Glutamatergic neuron (in vitro differentiated cells): ENCODE results near the gene MROH2B. TPM values are rescaled to one million over a fixed set of nuclear protein-coding genes. Genes with fewer than 3 reads are reported as not detected.

Experiments used
- DNase-seq: peaks from one replicate; pipeline ENCODE4 v3.0.0; 2022
- H3K27ac Mint-ChIP-seq: one replicate; pipeline ENCODE4 v1.8.0; 2020; ENCODE audit warnings: mild to moderate bottlenecking, mixed read lengths, inconsistent platforms; ENCODE audit not compliant: unreplicated experiment
- H3K27me3 Mint-ChIP-seq: one replicate; pipeline ENCODE4 v1.8.0; 2020; ENCODE audit warnings: mild to moderate bottlenecking, moderate library complexity, mixed read lengths, inconsistent platforms; ENCODE audit not compliant: unreplicated experiment
- H3K36me3 Mint-ChIP-seq: one replicate; pipeline ENCODE4 v1.8.0; 2020; ENCODE audit warnings: mild to moderate bottlenecking, mixed read lengths, inconsistent platforms; ENCODE audit not compliant: unreplicated experiment
- H3K4me1 Mint-ChIP-seq: one replicate; pipeline ENCODE4 v1.8.0; 2020; ENCODE audit warnings: mild to moderate bottlenecking, low read depth, mixed read lengths, inconsistent platforms; ENCODE audit not compliant: unreplicated experiment
- H3K4me3 Mint-ChIP-seq: one replicate; pipeline ENCODE4 v1.8.0; 2020; ENCODE audit warnings: mild to moderate bottlenecking, mixed read lengths, inconsistent platforms; ENCODE audit not compliant: unreplicated experiment
- H3K9me3 Mint-ChIP-seq: one replicate; pipeline ENCODE4 v1.8.0; 2020; ENCODE audit warnings: mild to moderate bottlenecking, moderate library complexity, mixed read lengths, inconsistent platforms; ENCODE audit not compliant: unreplicated experiment
- CTCF ChIP-seq: fragments of 200-600 bp; sonication (generic); IDR thresholded peaks from one replicate; pipeline ENCODE4 v1.5.0; 2021; ENCODE audit not compliant: partially characterized antibody, unreplicated experiment
- total RNA-seq: library from RNA; stranded (reverse); fragmentation: NEBNext Ultra II Directional; extraction: Animal tissue kit (Norgen Biotek cat#: 25700); gene quantifications from one replicate; pipeline ENCODE4 v1.2.1, GENCODE V29; 2021; ENCODE audit not compliant: unreplicated experiment

Gene MROH2B
- total RNA-seq, 1 donor from 2014 or later: not detected

DNA sequence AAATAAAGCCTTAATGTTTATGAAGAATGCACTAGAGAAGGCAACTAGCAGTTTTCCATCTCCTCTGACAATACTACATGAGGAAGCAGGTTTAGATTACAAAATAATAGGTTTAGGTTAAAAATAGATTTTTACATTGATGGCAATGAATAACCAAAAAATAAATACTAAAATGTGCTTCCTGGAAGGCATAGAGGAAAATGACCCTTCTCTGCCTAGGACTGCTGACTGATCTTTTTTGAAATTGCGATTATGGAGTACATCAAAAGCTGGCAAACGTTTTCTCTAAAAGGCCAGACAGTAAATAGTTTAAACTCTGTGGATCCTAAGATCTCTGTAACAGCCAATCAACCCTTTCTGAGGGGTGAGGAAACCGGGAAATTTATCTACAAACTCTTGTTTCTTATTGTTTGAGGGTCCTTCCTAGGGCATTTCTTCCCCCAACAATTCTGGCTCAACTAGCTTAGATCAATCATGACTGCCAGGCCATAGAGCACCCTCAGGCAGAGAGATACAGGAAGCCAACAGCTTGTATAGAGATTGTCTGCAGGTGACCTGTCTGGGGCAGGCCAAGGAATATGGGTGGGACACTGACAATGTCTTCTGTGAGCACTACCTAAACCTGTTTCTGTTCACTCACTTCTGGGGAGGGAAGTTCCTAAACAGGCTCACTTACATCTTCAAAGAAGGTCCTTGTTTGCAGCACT lies 67.3 kb downstream of the MROH2B start:
- peaks cover 4% of the 10 kb centered on the region for H3K4me1 Mint-ChIP-seq
- H3K9me3 Mint-ChIP-seq: no peaks in the 10 kb centered on the region
- H3K36me3 Mint-ChIP-seq: no peaks in the 10 kb centered on the region
- no peak overlapping the region for H3K27ac Mint-ChIP-seq
- no peak overlapping the region for H3K4me3 Mint-ChIP-seq
- no peak for DNase-seq
- H3K27me3 Mint-ChIP-seq: no peaks in the 10 kb centered on the region
- no peak for TF ChIP-seq CTCF

GRCh38 chr5:40999966-41000365 lies 71.2 kb downstream of the MROH2B start:
- Mint-ChIP-seq H3K9me3 (no peaks in the 10 kb centered on the region), H3K27ac (no peak overlapping the region)

GRCh38 chr5:40999142-40999541 lies 72.0 kb downstream of the MROH2B start:
- H3K9me3 Mint-ChIP-seq: no peaks in the 10 kb centered on the region
- H3K36me3 Mint-ChIP-seq: no peaks in the 10 kb centered on the region
- no peak for TF ChIP-seq CTCF
- no peaks in the 10 kb centered on the region for H3K4me1 Mint-ChIP-seq
- H3K4me3 Mint-ChIP-seq: no peak overlapping the region
- no peaks in the 10 kb centered on the region for H3K27me3 Mint-ChIP-seq
- no peak for DNase-seq
- no peak overlapping the region for H3K27ac Mint-ChIP-seq

More at GRCh38 chr5:40999966-41000365, 71.2 kb downstream of the MROH2B start:
- Mint-ChIP-seq H3K4me1 (no peaks in the 10 kb centered on the region), H3K27me3 (no peaks in the 10 kb centered on the region), H3K36me3 (no peaks in the 10 kb centered on the region), H3K4me3 (no peak overlapping the region)
- TF ChIP-seq CTCF: no peak
- no peak for DNase-seq

- DNase-seq: no peak
- Mint-ChIP-seq H3K4me1 (no peaks in the 10 kb centered on the region), H3K36me3 (no peaks in the 10 kb centered on the region), H3K27ac (no peak overlapping the region), H3K4me3 (no peak overlapping the region), H3K27me3 (no peaks in the 10 kb centered on the region), H3K9me3 (no peaks in the 10 kb centered on the region)
- no peak for TF ChIP-seq CTCF
These were observed 75.1 kb downstream of the MROH2B start for GRCh38 chr5:40995801-40996586.
